GM21515 (cell line): Measurements from ENCODE around the gene LCE2D.
"Not testable (repeated sequence)": the region's sequence is repeated elsewhere in the genome, so short reads cannot be mapped to it uniquely, and the experiment has no call there.

ENCODE experiments used
- ATAC-seq: cut with Tn5 transposase; IDR thresholded peaks from one replicate; pipeline ENCODE4 v1.9.1; 2021; ENCODE audit not compliant: unreplicated experiment

Gene LCE2D, protein sequence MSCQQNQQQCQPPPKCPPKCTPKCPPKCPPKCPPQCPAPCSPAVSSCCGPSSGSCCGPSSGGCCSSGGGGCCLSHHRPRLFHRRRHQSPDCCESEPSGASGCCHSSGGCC

DNA sequence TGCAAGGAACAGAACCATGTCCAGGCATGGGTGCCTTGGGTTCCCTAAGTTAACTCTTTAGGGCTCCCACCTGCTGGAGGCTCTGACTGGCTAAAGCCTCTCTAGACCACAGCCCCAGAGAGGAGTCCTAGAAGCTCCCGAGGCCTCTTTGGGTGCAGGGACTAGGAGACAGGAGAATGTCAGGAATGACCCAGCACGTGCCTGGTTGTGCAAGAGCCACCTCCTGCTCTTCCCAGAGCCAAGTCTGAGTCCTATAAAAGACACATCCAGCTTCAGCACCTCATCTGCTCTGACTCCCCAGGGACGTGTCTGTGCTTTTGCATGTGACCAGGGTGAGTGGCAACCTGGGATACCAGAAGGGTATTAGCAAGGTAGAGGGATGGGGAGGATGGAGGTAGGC is at the start of gene LCE2D:
LCE2D (plus strand) TSS at position 283 of the 400 bp plus-strand sequence. CDS start 726 bp downstream, outside the sequence.
- no peak for ATAC-seq

DNA sequence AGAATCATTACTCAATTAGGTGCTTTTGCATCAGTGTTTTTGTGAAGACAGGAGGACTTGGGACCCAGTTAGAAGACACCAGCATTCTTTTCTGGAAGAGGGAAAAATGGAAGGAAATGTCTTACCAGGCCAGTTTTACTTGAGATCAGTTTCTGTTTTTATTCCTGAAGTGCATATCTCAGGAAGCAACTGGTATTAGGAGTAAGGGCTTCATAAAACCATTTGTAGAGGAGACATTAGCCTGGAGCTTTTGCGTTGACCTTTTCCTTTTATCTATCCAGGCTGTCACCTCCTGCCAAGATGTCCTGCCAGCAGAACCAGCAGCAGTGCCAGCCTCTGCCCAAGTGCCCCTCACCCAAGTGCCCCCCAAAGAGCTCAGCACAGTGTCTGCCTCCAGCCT is 49.7 kb upstream of the LCE2D start, which contains the start of gene LCE3B:
LCE3B (plus strand) TSS at position 301 of the 400 bp plus-strand sequence; CDS start at position 301, 0 bp downstream.
- ATAC-seq, result no peak

DNA sequence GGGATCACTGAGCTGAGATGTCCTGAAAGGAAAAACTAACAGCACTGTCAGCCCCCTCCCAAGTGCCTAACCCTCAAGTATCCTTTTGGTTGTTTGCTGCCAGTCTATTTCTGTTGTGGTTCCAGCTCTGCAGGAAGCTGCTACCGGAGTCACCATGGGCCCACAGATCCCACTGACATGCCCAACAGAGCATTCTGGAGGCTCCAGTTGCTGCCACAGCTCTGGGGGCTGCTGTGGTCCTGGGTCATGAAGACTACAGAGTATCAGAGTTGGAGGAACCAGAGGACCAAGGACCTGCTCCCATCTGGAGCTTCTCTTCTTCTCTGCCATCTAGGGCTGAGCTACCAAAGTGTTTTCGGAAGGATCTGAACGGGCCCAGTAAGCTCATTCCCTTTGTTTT is 41.2 kb upstream of the LCE2D start:
- ATAC-seq, result no peak

DNA sequence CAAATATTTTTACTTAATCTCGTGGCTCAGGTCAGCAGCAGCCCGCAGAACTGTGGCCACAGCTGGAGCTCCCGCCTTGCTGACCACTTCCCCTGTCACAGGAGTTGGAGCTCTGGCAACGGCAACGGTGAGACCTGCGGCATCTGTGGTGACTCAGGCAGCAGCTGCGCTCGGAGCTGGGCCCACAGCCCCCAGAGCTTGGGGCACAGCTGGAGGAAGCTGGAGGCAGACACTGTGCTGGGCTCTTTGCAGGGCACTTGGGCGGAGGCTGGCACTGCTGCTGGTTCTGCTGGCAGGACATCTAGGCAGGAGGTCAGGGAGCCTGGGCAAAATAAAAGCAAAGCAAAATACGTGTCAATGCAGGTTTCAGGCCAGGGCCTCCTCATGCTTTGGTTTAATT is 40.4 kb upstream of the LCE2D start, which contains the start of gene LCE3A:
LCE3A (minus strand) TSS at position 301 of the 400 bp plus-strand sequence; CDS start at position 301, 0 bp downstream.
- ATAC-seq, result no peak

DNA sequence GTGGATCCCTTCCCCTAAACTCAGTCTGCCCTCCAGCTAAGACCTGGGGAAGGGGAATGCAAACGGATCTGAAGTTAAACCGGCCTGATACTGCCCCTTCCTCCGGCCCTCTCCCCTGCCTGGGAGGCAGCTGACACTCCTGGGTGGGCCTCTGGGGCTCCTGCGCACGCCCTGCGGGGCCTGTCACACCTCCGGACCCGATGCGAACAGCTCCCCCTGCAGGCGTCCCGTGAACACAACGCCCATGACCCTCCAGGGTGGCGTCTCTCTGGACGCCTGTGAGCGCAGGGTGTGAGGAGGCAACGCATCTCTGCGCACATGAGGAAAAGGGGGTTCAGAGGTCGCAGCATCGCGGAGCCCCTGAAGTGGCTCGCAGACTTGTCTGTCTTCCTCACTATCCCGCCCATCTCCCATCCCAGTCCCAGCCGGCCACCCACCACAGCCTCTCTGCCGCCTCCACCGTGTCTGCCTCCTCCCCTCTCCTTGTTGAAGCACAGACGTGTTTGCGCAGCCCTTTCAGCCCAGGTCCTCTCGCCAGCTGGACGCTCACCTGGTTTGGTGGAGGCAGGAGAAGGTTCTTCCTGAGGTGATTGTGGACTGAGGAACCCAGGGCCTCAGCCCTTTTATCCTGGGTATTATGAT is 39.9 kb upstream of the LCE2D start:
- ATAC-seq, result no peak

DNA sequence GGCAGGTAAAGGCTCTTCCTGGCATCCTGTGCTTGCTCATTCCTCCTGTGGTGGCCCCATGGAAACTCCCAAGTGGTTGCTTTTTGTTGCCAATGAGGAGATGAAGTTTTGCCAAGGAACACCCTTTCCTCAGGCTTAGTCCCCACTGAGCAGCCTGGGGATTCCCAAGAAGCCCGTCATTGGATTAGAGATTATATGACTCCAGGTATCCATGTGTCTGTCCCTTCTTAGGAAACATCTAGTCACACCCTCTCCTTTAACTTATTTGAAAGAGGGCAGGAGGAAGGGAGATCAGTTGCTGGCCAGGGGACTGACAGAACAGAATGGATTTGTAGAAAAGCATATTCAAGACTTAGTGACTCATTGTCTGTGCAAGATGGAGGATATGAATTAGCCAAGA is 36.4 kb upstream of the LCE2D start:
- no peak for ATAC-seq

DNA sequence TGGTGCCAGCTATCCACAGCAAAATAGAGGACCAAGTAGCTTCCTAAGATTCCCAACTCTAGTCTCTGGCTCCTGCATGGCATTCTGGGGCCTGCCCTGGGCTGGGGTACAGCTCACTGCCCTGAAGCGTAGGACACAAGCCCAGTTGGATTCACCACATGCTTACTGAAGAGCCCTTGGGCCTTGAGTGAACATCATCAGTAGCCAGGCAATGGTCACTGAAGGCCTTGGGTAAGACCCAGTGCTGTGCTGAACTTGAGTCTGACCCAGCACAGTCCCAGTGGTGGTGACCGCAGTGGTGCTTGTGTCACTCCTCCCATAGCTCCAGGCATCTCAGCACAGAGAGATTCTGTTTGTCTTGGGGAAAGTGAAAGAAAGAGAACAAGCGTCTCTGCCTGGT is 32.6 kb upstream of the LCE2D start:
- ATAC-seq, result no peak

DNA sequence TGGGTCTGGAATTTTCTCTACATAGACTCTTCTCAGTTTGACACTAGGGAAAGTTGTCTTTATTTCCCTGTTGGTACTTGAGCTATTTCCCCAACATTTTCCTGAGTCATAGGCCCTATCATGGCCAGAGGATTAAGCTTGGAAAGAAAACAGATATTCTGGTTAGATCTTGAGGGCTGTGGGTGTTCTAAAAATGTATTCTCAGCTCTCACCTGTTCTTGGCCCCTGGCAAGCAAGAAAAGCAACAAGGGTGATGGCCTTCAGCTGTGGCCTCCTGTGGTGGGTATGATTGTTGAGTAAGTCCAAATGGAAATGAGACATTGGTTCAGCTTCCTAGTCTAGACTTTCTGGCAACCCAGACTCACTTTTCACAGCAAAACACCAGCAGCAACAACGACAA is 22.8 kb upstream of the LCE2D start:
- ATAC-seq, result no peak

DNA sequence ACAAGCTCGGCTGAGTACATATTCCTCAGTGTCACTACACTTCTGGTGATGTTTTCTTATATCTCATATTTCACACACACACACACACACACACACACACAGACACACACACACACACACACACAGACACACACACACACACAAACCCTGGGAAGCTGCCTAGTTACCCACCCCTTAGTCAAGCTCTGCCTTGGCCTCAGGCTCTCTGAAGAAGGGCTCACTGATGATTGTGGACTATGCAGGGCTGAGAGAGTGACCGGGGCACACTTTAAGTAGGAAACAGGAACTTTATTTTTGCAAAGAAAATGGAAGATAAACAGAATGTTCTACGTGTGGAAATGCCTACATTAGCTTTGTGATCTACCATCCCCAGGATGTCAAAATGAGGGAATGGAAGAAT is 19.2 kb upstream of the LCE2D start:
- ATAC-seq, result no peak

DNA sequence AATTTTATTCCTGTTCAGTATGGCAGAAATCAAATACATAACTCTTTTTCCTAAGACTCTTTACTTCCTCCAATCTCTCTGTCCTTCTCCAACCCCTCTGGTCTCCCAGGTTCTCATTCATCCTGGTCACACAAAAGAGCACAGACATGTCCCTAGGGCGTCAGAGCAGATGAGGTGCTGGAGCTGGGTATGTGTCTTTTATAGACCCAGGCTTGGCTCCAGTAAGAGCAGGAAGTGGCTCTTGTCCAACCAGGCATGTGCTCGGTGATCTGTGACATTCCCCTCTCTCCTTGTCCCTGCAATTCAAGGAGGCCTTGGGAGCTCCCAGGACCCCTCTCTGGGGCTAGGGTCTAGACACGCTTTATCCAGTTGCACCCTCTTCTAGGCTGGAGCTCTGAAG is 18.0 kb upstream of the LCE2D start:
- no peak for ATAC-seq

DNA sequence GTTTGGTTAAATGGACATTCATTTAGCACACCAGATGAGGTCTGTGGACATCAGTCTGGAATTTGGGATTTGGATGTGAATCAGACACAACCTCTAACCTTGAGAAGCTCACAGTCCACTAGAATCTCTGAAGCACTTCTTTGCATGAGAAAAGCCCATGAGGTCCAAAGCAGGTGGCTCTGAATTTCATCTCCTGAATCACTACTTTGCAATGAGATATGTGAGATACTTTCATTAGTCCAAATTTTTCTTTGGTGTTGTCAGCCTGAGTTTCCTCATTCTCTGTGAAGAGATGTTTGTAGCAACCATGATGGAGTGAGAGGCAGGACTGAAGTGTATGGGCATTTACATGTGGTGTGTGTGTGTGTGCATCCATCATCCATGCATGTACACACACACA is 16.5 kb upstream of the LCE2D start:
- ATAC-seq, result no peak

DNA sequence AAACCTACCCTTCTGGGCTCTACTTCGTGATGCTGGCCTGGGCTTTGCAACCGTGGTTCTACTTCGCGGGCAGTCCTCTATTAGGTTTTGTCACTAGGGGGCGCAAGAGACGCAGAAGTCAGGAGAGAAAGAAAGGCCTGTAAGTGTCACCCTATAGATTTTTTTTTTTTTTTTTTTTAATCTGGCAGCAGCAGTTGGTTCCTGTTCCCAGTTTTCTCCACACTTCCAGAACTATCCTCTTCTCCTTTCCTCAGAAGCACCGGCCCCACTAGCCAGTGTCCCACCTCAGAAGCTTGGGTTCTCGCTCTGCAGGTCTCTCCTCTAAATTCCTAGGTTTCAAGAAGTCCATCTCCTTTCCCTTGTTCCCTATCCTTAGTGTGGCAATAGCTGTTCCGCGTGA is 9.1 kb upstream of the LCE2D start:
- no peak for ATAC-seq

DNA sequence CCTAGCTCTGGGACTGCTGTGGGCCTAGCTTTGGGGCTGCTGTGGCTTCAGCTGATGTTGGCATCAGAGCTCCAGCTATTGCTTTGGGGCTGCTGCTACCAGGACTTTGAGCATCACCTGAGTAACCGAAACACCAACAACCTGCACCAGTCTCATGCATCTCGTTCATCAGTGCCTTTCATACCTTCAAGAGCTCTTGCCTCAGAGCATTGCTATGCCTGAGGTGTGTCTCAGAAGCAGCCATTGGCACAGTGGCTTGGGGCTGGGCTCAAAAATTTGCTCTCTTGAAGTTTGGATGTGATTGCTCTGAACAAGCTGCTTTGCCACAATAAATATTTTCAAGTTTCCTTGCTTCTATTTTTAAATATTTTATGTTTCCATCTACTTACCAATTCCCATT is 6.7 kb upstream of the LCE2D start:
- ATAC-seq, result no peak

DNA sequence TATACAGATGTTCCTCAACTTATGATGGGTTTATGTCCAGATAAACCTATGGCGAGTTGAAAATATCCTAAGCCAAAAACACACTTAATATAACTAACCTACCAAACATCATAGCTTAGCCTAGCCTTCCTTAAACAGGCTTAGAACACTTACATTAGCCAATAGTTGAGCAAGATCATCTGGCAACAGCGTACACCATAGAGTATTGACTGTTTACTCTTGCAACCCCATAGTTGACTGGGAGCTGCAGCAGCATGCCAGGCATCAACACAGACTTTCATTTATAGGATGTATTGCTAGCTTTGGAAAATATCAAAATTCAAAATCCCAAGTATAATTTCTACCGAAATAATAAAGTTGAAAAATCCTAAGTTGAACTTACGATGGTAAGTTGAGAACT is 5.5 kb upstream of the LCE2D start:
- ATAC-seq, result no peak

DNA sequence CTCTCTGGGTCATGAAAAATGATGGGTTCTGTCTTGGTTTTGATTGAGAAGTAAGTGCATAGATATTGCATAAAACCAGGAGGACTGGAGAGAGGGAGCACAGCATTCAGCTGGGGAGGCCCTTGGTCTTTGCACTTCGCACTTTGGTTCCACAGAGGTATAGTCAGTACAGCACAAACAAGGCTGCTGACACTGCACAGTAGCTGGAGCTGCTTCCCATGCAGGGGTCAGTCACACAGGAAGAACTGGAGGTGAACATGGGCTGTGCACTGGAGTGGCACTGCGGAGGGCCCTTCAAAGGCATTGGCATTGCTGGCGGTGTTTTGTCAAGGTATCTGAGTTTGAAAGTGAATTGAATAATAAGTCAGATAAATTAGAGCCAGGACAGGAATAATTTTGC is 4.5 kb upstream of the LCE2D start:
- no peak for ATAC-seq

DNA sequence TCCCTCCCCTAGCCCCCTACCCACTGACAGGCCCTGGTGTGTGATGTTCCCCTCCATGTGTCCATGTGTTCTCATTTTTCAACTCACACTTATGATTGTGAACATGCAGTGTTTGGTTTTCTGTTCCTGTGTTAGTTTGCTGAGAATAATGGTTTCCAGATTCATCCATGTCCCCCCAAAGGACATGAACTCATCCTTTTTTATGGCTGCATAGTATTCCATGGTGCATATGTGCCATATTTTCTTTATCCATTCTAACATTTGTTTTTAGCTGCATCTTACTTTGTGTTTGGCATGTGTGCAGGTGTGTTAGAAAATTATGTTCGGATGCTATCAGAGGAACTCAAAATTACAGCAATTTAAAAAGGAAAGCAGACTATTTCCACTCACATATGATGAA is 3.0 kb downstream of the LCE2D start:
- ATAC-seq, result not testable (repeated sequence)

DNA sequence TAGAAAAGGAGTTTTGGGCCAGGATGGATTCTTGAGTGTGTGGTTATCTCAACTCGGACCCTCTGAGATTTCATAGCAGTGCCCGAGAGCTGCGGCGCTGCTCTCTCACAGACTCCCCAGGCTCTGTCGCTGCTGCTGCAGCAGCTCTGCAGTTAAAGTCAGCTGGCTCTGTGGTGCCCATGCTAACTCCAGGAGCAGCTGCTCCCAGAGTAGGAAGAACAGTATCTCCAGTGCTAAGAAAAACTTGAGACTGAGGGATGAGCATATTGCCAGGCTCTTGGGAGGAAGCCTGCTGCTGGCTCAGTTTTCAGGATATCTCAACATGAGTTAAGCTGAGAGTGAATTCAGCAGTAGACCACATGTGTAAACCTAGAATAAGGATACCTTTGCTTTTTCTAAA is 4.5 kb downstream of the LCE2D start:
- no peak for ATAC-seq

DNA sequence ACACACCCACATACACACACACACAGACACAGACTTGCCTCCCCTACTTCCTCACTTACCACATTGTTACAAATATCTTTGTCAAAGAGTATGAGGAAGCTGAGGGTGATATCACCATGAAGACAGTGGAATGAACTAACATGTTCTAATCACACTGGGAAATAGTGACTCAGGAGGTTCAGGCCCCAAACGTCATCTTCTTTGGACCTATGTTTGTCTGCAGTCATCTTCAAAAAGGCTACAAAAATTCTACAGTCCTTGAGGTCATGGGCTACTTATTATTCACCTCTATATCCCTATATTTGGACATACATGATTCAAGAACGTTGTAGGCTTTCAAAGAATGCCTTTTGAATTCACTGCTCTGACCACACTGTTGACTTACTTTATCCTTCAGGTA is 9.8 kb downstream of the LCE2D start:
- no peak for ATAC-seq

DNA sequence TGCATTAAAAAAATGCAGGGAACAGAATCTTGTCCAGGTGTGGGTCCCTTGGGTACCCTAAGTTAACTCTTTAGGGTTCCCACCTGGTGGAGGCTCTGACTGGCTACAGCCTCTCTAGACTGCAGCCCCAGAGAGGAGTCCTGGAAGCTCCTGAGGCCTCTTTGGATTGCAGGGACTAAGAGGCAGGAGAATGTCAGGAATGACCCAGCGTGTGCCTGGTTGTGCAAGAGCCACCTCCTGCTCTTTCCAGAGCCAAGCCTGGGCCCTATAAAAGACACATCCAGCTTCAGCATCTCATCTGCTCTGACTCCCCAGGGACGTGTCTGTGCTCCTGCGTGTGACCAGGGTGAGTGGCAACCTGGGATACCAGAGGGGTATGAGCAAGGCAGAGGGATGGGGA is 11.8 kb downstream of the LCE2D start, which contains the start of gene LCE2C:
LCE2C (plus strand) TSS at position 297 of the 400 bp plus-strand sequence. CDS start 737 bp downstream, outside the sequence.
- ATAC-seq, result not testable (repeated sequence)

DNA sequence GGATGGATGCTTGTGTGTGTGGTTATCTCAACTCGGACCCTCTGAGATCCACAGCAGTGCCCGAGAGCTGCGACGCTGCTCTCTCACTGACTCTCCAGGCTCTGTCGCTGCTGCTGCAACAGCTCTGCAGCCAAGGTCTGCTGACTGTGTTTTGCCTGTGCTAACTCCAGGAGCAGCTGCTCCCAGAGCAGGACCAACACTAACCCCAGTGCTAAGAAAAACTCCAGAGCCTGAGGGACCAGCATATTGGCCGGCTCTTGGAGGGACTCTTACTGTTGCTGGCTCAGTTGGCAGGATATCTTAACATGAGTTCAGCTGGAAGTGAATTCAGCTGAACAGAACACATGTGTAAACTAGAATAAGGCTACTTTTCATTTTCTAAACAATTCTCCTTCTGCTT is 16.3 kb downstream of the LCE2D start:
- ATAC-seq, result no peak

DNA sequence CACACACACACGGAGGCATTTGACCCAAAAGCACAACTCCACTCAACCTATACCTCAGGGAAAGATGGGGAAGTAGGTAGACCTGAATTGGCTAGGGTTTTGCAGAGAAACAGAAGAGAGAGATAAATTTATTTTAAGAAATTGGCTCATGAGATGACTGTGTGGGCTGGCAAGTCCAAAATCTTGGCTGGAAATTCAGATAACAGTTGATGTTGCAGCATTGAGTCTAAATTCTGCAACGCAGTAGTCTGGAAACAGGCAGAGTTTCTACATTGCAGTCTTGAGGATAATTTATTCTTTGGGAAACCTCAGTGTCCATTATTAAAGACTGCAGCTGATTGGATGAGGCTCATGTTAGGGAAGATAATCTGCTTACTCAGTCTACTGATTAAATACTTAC is 18.4 kb downstream of the LCE2D start:
- ATAC-seq, result no peak

DNA sequence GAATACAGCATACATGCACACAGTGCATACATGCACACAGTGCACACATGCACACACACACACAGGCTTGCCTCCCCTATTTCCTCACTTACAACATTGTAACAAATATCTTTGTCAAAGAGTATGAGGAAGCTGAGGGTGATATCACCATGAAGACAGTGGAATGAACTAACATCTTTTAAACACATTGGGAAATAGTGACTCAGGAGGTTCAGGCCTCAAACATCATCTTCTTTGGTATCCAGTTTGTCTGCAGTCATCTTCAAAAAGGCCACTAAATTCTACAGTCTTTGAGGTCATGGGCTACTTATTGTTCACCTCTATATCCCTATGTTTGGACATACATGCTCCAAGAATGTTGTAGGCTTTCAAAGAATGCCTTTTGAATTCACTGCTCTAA is 20.7 kb downstream of the LCE2D start:
- ATAC-seq, result no peak

DNA sequence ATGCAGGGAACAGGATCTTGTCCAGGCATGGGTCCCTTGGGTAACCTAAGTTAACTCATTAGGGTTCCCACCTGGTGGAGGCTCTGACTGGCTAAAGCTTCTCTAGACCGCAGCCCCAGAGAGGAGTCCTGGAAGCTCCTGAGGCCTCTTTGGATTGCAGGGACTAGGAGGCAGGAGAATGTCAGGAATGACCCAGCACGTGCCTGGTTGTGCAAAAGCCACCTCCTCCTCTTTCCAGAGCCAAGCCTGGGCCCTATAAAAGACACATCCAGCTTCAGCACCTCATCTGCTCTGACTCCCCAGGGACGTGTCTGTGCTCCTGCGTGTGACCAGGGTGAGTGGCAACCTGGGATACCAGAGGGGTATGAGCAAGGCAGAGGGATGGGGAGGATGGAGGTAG is 22.6 kb downstream of the LCE2D start, which contains the start of gene LCE2B:
LCE2B (plus strand) TSS at position 301 of the 400 bp plus-strand sequence. CDS start 721 bp downstream, outside the sequence.
- ATAC-seq, result not testable (repeated sequence)
